Globus pallidus (tissue), 1 donor: ENCODE measurements around the gene KCP.

Experiments used
- DNase-seq: peaks from one replicate; pipeline ENCODE4 v3.0.0-alpha.2; 2015; ENCODE audit warnings: low spot score

KCP gene

DNA sequence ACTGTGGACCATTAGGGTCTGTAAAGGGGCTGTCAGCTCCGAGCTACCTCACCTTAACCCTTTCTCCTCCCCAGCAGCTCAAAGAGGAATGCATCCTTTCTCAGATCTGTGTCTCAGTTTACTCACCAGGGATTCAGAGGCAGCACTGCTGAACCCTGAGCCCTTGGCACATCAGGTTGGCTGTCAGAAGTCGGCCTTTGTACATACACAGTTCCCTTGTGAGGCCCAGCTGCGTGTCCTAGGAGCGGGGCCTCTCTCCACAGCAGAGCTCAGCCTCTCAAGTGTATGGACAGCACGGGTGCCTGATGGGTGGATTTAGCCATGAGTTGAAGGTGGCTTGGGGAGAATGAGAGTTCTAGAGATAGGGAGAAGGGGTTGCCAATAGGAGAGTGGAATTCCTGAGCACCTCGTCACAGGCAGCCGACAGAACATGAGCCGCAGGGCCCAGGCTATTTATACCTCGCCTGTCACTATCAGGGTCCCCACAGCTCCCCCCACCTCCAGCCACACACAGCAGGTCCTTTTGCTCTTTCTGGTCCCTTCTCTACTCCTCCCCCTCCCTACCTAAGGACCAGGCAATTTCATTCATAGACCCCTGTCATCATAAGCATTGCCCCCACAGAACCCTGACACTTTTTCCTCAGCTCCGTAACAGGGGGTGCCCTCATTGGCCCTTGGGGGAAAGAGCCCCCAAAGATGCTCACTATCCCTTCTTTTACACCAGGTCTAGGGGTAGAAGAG, 82.4 kb downstream of the KCP start:
- no peak for DNase-seq

DNA sequence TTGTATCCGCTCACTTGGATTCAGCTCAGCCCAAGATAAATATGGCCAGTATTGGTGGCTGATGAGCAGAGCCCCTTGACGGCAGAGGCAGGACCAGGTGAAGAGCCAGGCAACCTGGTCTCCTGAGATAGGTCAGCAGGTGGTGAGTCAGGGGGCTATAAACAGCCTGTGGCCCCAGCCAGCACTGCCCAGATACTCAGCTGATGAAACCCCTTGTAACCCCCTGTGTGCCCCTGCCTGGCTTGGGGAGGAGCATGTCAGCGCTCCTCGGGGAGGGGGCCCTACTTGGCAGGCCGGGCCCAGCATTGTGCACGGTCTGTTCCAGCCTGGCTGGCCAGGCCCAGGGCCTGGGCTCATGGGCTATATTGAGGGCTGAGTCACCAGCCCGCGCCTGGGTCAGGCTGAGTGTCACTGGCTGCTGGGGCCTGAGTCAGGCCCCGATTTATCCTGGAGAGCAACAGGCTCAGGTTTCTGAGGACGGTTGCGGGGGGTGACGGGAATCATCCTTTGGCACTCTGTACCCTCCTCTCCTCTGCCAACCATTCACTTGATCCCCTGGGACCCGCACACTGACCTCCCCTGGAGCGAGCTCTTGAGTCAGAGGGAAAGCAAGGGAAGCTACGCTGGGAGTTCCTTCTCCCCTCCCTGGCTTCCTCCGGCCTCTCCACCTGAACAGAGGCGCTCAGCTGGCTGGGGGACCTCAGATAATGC, 83.1 kb downstream of the KCP start:
- no peak for DNase-seq

DNA sequence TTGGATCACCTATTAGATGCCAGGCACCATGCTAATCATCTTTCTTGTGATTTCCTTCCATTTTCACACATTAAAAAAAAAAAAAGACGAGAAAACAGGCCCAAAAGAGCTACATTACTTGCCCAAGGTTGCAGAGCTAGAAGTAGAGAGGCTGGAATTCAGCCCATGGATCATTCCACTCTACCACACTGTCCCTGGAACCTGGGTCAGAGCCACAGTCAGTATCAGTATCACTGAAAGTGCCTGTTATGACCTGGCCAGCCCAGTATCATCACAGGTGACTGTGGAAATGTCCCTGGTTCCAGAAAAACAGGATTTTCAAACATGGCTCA, 83.6 kb downstream of the KCP start:
- no peak for DNase-seq
